ENCODE results near the gene PCGF2. TPM values are rescaled to one million over a fixed set of nuclear protein-coding genes. Genes with fewer than 3 reads are reported as not detected.

PCGF2 gene
- total RNA-seq, 1 donor from 2014 or later, result 1.1 TPM

DNA sequence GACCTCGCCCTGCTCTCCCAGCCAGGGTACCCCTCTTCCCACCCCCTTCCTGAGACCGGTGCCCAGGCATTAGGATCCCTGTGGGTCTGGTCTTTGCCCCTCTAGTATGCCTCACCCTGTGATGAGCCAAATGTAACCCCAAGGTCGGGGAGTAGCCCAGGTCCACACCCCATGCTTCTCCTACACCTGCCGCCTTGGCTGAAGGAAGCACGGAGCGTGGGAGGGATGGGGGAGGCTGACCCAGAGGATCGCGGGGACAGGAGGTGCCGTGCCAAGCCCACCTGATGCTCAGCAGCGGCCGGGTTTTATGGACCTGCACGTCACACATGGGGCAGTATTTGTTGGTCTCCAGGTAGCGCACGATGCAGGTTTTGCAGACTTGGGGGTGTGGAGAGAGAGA is 8.8 kb downstream of the PCGF2 start:
- H3K4me3 ChIP-seq (ENCODE audit: low read depth, low read length), result no peak overlapping the region
- FAIRE-seq, result no peak
- no peaks in the 10 kb centered on the region for H3K27me3 ChIP-seq (ENCODE audit: control insufficient read depth, insufficient read depth, low read length)
- peaks cover 13% of the 10 kb centered on the region for H3K36me3 ChIP-seq (ENCODE audit: control insufficient read depth, insufficient read depth, low read length)
- DNase-seq (ENCODE audit: low read depth), result no peak
- TF ChIP-seq, protein P1, sequence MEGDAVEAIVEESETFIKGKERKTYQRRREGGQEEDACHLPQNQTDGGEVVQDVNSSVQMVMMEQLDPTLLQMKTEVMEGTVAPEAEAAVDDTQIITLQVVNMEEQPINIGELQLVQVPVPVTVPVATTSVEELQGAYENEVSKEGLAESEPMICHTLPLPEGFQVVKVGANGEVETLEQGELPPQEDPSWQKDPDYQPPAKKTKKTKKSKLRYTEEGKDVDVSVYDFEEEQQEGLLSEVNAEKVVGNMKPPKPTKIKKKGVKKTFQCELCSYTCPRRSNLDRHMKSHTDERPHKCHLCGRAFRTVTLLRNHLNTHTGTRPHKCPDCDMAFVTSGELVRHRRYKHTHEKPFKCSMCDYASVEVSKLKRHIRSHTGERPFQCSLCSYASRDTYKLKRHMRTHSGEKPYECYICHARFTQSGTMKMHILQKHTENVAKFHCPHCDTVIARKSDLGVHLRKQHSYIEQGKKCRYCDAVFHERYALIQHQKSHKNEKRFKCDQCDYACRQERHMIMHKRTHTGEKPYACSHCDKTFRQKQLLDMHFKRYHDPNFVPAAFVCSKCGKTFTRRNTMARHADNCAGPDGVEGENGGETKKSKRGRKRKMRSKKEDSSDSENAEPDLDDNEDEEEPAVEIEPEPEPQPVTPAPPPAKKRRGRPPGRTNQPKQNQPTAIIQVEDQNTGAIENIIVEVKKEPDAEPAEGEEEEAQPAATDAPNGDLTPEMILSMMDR (IDR thresholded peaks at IDR 0.05; ENCODE audit: insufficient read depth, low read length, severe bottlenecking), result no peak

DNA sequence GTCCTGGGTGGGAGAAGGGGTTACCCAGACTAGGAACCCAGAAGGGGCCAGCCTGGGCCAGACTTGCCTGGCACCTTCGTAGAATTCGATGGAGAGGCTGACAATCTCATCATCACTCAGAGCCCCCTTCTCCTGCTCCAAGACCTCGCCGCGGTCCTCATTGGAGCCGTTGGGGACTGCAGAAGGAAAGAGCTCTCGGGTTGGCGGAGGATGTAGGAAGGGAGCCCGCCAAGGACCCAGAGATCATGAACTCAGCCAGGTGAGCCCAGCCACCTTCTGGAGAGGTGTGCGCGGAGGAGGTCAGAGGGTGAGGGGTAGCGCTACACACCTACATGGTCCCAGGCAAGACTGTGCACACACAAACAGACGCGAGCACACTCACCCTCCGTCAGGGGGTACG is 9.4 kb downstream of the PCGF2 start:
- TF ChIP-seq, protein P1 (IDR thresholded peaks at IDR 0.05; ENCODE audit: insufficient read depth, low read length, severe bottlenecking), result no peak
- H3K36me3 ChIP-seq (ENCODE audit: control insufficient read depth, insufficient read depth, low read length), result peaks cover 14% of the 10 kb centered on the region
- H3K27me3 ChIP-seq (ENCODE audit: control insufficient read depth, insufficient read depth, low read length), result no peaks in the 10 kb centered on the region
- DNase-seq (ENCODE audit: low read depth), result no peak
- no peak for FAIRE-seq
- no peak overlapping the region for H3K4me3 ChIP-seq (ENCODE audit: low read depth, low read length)

DNA sequence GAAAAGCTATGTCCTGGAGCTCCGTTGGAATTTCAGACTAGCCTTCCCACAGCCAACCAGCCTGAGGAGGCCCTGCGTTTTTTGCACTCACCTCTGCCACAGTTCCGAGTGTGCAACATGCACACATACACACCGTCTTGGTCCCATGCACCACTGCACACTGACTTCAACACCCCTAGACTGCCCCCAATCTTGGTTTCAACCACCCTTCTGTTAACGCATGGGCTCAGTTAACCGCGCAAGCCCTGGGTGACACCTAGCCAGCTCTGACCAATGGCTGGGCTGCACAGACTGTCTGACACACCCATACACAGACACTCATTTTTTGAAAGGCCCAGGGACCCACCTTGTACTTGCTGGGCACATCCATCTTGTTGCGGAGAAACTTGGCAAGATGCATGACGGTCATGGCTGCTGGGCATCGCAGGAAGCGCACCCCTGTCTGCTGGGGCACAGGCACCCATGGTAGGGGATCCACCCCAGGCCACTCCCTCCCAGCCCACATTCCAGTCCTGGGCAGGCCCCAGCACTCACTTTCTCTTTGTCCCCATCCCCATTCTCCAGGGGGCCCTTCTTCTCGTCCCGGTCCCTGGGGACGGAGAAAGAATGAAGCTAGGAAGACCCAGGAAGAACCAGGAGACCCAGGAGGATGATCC is 10.0 kb downstream of the PCGF2 start:
- TF ChIP-seq, protein P1 (IDR thresholded peaks at IDR 0.05; ENCODE audit: insufficient read depth, low read length, severe bottlenecking), result no peak
- DNase-seq (ENCODE audit: low read depth), result no peak
- Histone ChIP-seq H3K4me3 (ENCODE audit: low read depth, low read length) (no peak overlapping the region), H3K27me3 (ENCODE audit: control insufficient read depth, insufficient read depth, low read length) (no peaks in the 10 kb centered on the region), H3K36me3 (ENCODE audit: control insufficient read depth, insufficient read depth, low read length) (peaks cover 17% of the 10 kb centered on the region)
- no peak for FAIRE-seq

DNA sequence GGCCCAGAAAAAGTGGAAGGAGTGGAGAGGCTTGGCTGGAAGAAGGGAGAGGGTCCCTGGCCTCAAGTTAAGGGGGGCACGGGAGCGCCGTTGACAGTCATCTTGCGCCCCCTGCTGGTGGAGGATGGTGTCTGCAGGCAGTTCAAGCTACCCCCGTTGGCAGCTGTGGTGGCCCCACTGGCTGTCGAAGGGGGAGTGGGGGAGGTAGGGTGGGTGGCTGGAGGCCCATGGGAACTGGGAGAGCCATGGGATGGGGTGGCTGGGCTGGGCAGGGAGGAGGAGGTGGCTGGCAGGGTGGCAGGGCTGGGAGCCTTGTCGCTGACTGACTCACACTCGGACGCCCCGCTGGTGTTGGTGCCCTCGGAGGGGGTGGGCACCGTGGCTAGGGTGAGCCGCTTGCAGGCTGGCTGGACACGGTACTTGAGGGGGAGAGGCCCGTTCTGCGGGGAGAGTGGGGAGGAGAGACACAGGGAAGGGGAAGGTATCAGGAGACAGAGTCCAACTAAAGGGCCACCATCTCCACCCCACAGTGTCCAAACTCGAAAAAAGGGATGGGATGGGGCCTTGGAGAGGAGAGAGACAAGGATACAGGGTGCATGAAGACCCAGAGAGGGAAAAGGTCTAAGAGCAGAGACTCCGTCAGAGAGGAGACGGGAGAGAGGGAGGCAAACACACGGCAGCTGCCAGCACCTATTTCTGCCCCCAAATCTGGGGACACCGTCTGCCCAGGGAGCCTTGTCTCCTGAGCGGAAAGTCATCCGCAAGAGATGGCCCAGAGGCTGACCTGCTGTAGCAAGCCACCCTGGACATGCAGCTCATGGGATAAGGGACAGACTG is 12.8 kb downstream of the PCGF2 start:
- FAIRE-seq (no peak), DNase-seq (ENCODE audit: low read depth) (no peak)
- peaks cover 21% of the 10 kb centered on the region for H3K36me3 ChIP-seq (ENCODE audit: control insufficient read depth, insufficient read depth, low read length)
- H3K4me3 ChIP-seq (ENCODE audit: low read depth, low read length), result no peak overlapping the region
- TF ChIP-seq, protein P1 (IDR thresholded peaks at IDR 0.05; ENCODE audit: insufficient read depth, low read length, severe bottlenecking), result peak; percentile 93
- no peaks in the 10 kb centered on the region for H3K27me3 ChIP-seq (ENCODE audit: control insufficient read depth, insufficient read depth, low read length)

DNA sequence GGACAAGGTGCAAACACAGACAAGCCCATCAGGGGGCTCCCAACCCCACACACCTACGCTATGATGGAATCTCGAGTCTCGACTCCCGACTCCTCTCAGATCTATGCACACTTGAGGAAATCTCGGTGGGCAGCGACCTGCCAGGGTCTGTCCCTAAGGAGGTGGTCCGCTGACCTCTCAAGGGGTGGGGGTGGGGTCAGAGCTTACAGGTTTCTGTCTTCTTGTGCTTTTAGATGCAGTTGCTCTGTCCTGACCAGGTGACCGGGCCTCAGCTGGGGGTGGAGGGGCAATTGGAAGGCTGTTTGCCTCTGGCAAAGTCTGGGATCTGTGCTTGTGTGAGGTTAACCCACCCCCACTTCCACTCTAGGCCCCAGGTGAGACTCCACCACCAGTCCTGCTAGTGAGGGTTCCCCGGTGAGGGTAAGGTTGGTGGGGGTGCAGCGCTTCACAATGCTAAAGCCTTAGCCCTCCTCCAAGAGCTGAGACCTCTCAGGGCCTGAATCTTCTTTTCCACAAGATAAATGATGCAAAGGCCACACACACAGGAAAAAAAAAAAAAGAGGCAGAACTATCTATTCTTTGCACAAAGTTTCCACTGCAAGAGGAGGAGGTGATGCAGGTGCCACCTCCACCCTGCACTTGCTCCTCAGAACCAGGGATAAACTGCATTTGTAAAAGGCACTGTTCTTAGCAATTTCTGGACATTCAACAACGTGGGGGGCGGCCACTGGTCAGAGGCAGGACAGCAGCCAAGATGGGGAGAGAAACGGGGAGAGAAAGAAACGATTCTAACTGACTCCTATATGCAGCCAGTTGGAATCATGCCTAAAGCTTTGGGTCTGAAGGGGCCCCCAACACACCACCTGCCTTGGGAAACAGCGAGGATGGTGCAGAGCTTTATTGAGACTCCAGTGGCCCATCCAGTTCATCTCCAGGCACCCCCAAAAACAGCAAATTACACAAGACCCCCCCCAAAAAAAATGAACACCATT is 13.9 kb downstream of the PCGF2 start:
- DNase-seq (ENCODE audit: low read depth) (no peak), FAIRE-seq (no peak)
- Histone ChIP-seq H3K27me3 (ENCODE audit: control insufficient read depth, insufficient read depth, low read length) (no peaks in the 10 kb centered on the region), H3K36me3 (ENCODE audit: control insufficient read depth, insufficient read depth, low read length) (peaks cover 19% of the 10 kb centered on the region), H3K4me3 (ENCODE audit: low read depth, low read length) (no peak overlapping the region)
- TF ChIP-seq, protein P1 (IDR thresholded peaks at IDR 0.05; ENCODE audit: insufficient read depth, low read length, severe bottlenecking), result peak; percentile 27

Measured in bronchial epithelial cell (primary cell).